NCI-H2227 (cell line): Measurements from ENCODE around the gene TSC22D1.

Experiments
- DNase-seq: peaks from one replicate; lab custom pipeline; 2025; ENCODE audit not compliant: unreplicated experiment; lab: John Stamatoyannopoulos, UW

The TSC22D1 gene

GRCh38 chr13:44433863-44434765 lies 142.0 kb downstream of the TSC22D1 start:
- DNase-seq, result no peak

GRCh38 chr13:44432650-44433049 lies 143.5 kb downstream of the TSC22D1 start:
- no peak for DNase-seq

GRCh38 chr13:44431150-44431549 lies 145.0 kb downstream of the TSC22D1 start:
- no peak for DNase-seq

GRCh38 chr13:44429311-44429710 lies 146.8 kb downstream of the TSC22D1 start:
- DNase-seq, result no peak

- DNase-seq, result no peak
Measured at GRCh38 chr13:44426461-44426860, 149.7 kb downstream of the TSC22D1 start.

GRCh38 chr13:44425815-44426078 lies 150.4 kb downstream of the TSC22D1 start:
- no peak for DNase-seq

GRCh38 chr13:44425041-44425814 lies 150.9 kb downstream of the TSC22D1 start:
- DNase-seq, result no peak

- no peak for DNase-seq
Measured at GRCh38 chr13:44423824-44424223, 152.3 kb downstream of the TSC22D1 start.

- DNase-seq, result no peak
Measured at GRCh38 chr13:44422755-44423643, 153.1 kb downstream of the TSC22D1 start.

- no peak for DNase-seq
Measured at GRCh38 chr13:44421853-44422525, 154.1 kb downstream of the TSC22D1 start.

- DNase-seq, result no peak
Measured at GRCh38 chr13:44420376-44421220, 155.5 kb downstream of the TSC22D1 start.

GRCh38 chr13:44417876-44418275 lies 158.3 kb downstream of the TSC22D1 start:
- DNase-seq, result no peak

- no peak for DNase-seq
Measured at GRCh38 chr13:44417446-44417845, 158.7 kb downstream of the TSC22D1 start.

- DNase-seq, result no peak
Measured at GRCh38 chr13:44416744-44417143, 159.4 kb downstream of the TSC22D1 start.

GRCh38 chr13:44416301-44416700 lies 159.8 kb downstream of the TSC22D1 start:
- no peak for DNase-seq

GRCh38 chr13:44415815-44416214 lies 160.3 kb downstream of the TSC22D1 start:
- DNase-seq, result no peak

- DNase-seq, result no peak
Measured at GRCh38 chr13:44414716-44415115, 161.4 kb downstream of the TSC22D1 start.

- no peak for DNase-seq
Measured at GRCh38 chr13:44413095-44413494, 163.0 kb downstream of the TSC22D1 start.

- no peak for DNase-seq
Measured at GRCh38 chr13:44412346-44412935, 163.7 kb downstream of the TSC22D1 start.

- no peak for DNase-seq
Measured at GRCh38 chr13:44411841-44412240, 164.3 kb downstream of the TSC22D1 start.
